Bronchial epithelial cell (primary cell): ENCODE measurements around the gene CD180. TPM values are rescaled to one million over a fixed set of nuclear protein-coding genes. Genes with fewer than 3 reads are reported as not detected.

Experiments used
- DNase-seq: peaks from one replicate; pipeline ENCODE4 v3.0.0-alpha.2; 2010; ENCODE audit warnings: low read depth
- FAIRE-seq: peaks from 2 replicates; lab custom pipeline; 2011; peaks lifted over from hg19 to GRCh38; lab: Jason Lieb, UNC
- H3K27me3 ChIP-seq: 2 replicates; pipeline ENCODE4 v1.5.1; 2011; ENCODE audit warnings: low read length; ENCODE audit not compliant: control insufficient read depth, insufficient read depth
- H3K36me3 ChIP-seq: 2 replicates; pipeline ENCODE4 v1.5.1; 2011; ENCODE audit warnings: low read length; ENCODE audit not compliant: control insufficient read depth, insufficient read depth
- H3K4me3 ChIP-seq: 2 replicates; pipeline ENCODE4 v1.5.1; 2011; ENCODE audit warnings: mild to moderate bottlenecking, low read depth, low read length, control low read depth
- total RNA-seq: library from RNA; depleted of rRNA; stranded (reverse); fragments of >200 nt; gene quantifications from 2 replicates; pipeline ENCODE4 v1.2.1, GENCODE V29; 2014
- TF ChIP-seq, protein P1 (sequence below): IDR thresholded peaks from 2 replicates; pipeline ENCODE4 v1.5.1; 2011; ENCODE audit warnings: mild to moderate bottlenecking, moderate library complexity, low read length, control low read depth, inconsistent platforms; ENCODE audit not compliant: insufficient read depth, severe bottlenecking

The CD180 gene
- total RNA-seq, 1 donor from 2014 or later = not detected

DNA sequence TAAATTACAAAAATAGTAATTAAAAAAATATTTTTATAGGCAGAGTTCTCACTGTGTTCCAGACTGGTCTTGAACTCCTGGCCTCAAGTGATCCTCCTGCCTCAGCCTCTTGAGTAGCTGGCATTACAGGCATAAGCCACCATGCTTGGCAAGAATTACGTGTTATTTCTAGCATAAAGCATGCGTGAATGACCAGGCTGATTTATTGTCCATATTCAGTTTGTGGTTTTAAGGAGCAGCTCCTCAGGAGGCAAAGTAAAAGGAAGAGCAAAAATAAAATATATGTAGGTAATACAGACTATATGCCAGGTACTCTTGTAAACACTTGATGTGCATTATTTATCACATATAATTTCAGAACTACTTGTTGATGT is 7.1 kb upstream of the CD180 start:
- no peak overlapping the region for H3K4me3 ChIP-seq
- no peaks in the 10 kb centered on the region for H3K36me3 ChIP-seq
- no peaks in the 10 kb centered on the region for H3K27me3 ChIP-seq
- TF ChIP-seq, protein P1, sequence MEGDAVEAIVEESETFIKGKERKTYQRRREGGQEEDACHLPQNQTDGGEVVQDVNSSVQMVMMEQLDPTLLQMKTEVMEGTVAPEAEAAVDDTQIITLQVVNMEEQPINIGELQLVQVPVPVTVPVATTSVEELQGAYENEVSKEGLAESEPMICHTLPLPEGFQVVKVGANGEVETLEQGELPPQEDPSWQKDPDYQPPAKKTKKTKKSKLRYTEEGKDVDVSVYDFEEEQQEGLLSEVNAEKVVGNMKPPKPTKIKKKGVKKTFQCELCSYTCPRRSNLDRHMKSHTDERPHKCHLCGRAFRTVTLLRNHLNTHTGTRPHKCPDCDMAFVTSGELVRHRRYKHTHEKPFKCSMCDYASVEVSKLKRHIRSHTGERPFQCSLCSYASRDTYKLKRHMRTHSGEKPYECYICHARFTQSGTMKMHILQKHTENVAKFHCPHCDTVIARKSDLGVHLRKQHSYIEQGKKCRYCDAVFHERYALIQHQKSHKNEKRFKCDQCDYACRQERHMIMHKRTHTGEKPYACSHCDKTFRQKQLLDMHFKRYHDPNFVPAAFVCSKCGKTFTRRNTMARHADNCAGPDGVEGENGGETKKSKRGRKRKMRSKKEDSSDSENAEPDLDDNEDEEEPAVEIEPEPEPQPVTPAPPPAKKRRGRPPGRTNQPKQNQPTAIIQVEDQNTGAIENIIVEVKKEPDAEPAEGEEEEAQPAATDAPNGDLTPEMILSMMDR = no peak
- DNase-seq (no peak), FAIRE-seq (no peak)

GRCh38 chr5:67202828-67203227 is 6.2 kb upstream of the CD180 start:
- Histone ChIP-seq H3K36me3 (no peaks in the 10 kb centered on the region), H3K4me3 (no peak overlapping the region), H3K27me3 (no peaks in the 10 kb centered on the region)
- FAIRE-seq (no peak), DNase-seq (no peak)
- TF ChIP-seq, protein P1 = no peak

GRCh38 chr5:67201897-67202549 is 5.4 kb upstream of the CD180 start:
- DNase-seq = no peak
- Histone ChIP-seq H3K27me3 (no peaks in the 10 kb centered on the region), H3K4me3 (no peak overlapping the region), H3K36me3 (no peaks in the 10 kb centered on the region)
- FAIRE-seq = no peak
- TF ChIP-seq, protein P1 = no peak

- H3K4me3 ChIP-seq = no peak overlapping the region
- DNase-seq (no peak), FAIRE-seq (no peak)
- TF ChIP-seq, protein P1 = no peak
- no peaks in the 10 kb centered on the region for H3K36me3 ChIP-seq
- H3K27me3 ChIP-seq = no peaks in the 10 kb centered on the region
These were observed 4.4 kb upstream of the CD180 start for GRCh38 chr5:67200809-67201562.

DNA sequence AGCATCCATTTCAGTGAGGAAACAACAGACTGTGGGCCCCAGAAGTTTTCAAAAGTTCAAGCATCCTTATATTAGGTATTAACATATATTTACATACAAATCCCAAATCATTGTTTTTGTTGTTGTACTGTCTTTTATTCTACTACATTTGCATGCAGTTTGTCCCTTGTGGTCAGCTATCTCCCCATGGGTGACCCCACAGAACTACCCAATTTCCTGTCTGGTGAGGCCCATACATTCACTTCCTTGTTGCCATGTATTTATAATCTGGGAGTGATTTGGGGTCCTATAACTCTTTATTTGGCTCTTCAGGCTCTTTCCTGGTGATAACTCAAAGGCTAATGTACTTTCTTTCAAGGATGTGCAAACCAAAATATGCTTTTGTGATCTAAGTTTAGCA is 3.3 kb upstream of the CD180 start:
- TF ChIP-seq, protein P1 = no peak
- H3K36me3 ChIP-seq = no peaks in the 10 kb centered on the region
- no peak for FAIRE-seq

GRCh38 chr5:67198917-67199316 is 2.3 kb upstream of the CD180 start:
- no peak for DNase-seq
- no peaks in the 10 kb centered on the region for H3K27me3 ChIP-seq
- H3K36me3 ChIP-seq = no peaks in the 10 kb centered on the region
- FAIRE-seq = no peak
- TF ChIP-seq, protein P1 = no peak
- H3K4me3 ChIP-seq = no peak overlapping the region

More for the DNA sequence above, 3.3 kb upstream of the CD180 start:
- no peaks in the 10 kb centered on the region for H3K27me3 ChIP-seq
- no peak overlapping the region for H3K4me3 ChIP-seq
- no peak for DNase-seq
